K562 (cell line): ENCODE results near the gene MAN1A1. TPM values are rescaled to one million over a fixed set of nuclear protein-coding genes. Genes with fewer than 3 reads are reported as not detected.

Source experiments
- ATAC-seq: fragments of 200-7000 bp; cut with Tn5 transposase; 3 replicates; pipeline ENCODE4 v1.9.1; 2020; ENCODE audit warnings: moderate library complexity
- BruUV-seq: library from RNA; stranded (reverse); fragments of 400-500 nt; replicated peaks from 2 replicates; lab custom pipeline; 2021; lab: Mats Ljungman, UMichigan
- CTCF ChIA-PET: fragments of 300-600 bp; formaldehyde crosslinking; extraction: SDS; loops from one replicate; lab custom pipeline; 2021; ENCODE audit warnings: low intra/inter-chr PET ratio; lab: Yijun Ruan, JAX
- POLR2A ChIA-PET: fragments of 300-600, 350-650 bp; sonication (Branson Sonifier 250); formaldehyde crosslinking; extraction: SDS; loops from one replicate; lab custom pipeline; 2021; ENCODE audit warnings: antibody characterized with exemption, inconsistent platforms; lab: Yijun Ruan, JAX
- DNase-seq, 4 experiments: peaks; one replicate each; pipeline versions ENCODE4 v3.0.0 to v3.0.0-alpha.2; 2011 to 2018; ENCODE audit warnings: low spot score in 3 of 4, mixed read lengths in 3 of 4; ENCODE audit errors: extremely low read depth in 1 of 4
- FAIRE-seq: peaks from 2 replicates; lab custom pipeline; 2011; peaks lifted over from hg19 to GRCh38; lab: Jason Lieb, UNC
- H2AFZ ChIP-seq: 2 replicates; pipeline ENCODE4 v1.6.0; 2011; ENCODE audit warnings: low read depth, low read length, control low read depth, inconsistent platforms
- H3K27ac ChIP-seq: fragments of 200-600 bp; 3 replicates; pipeline ENCODE4 v1.8.0; 2011; ENCODE audit warnings: low read depth, mild to moderate bottlenecking, control low read depth, inconsistent platforms, low read length, moderate library complexity, mixed read lengths; ENCODE audit errors: extremely low read depth
- H3K27me3 ChIP-seq, 2 experiments: fragments of 300-600 bp in 1 of 2; 2 replicates in 1 of 2; 3 replicates in 1 of 2; pipeline versions ENCODE4 v1.6.0 to v1.8.0; 2011; ENCODE audit warnings: inconsistent platforms in 2 of 2, low read length in 2 of 2, mild to moderate bottlenecking in 1 of 2, mixed read lengths in 1 of 2, moderate library complexity in 1 of 2; ENCODE audit not compliant: control insufficient read depth in 2 of 2, insufficient read depth in 2 of 2
- H3K36me3 ChIP-seq: fragments of 300-600 bp; 3 replicates; pipeline ENCODE4 v1.8.0; 2011; ENCODE audit warnings: mild to moderate bottlenecking, low read length, inconsistent platforms; ENCODE audit not compliant: control insufficient read depth, insufficient read depth
- H3K4me1 ChIP-seq, 2 experiments: fragments of 200-600 bp in 1 of 2; replicated peaks in 1 of 2; 2 replicates in 1 of 2; 3 replicates in 1 of 2; pipeline versions ENCODE4 v1.5.1 to v1.8.0; 2011; ENCODE audit warnings: inconsistent platforms in 2 of 2, low read length in 2 of 2, mild to moderate bottlenecking in 1 of 2, mixed read lengths in 1 of 2, moderate library complexity in 1 of 2; ENCODE audit not compliant: control insufficient read depth in 2 of 2, insufficient read depth in 2 of 2
- H3K4me2 ChIP-seq: 2 replicates; pipeline ENCODE4 v1.6.1; 2011; ENCODE audit warnings: low read length, control low read depth, inconsistent platforms, mixed read lengths; ENCODE audit not compliant: insufficient read depth
- H3K4me3 ChIP-seq: fragments of 200-600 bp; sonication (generic), shearing (Covaris generic); 2 replicates; pipeline ENCODE4 v1.5.1; 2016; ENCODE audit warnings: control low read depth, inconsistent platforms
- H3K79me2 ChIP-seq: fragments of 200-600 bp; 3 replicates; pipeline ENCODE4 v1.8.0; 2011; ENCODE audit warnings: low read length, inconsistent platforms; ENCODE audit not compliant: control insufficient read depth, insufficient read depth
- H3K9ac ChIP-seq, 2 experiments: 2 replicates each; pipeline versions ENCODE4 v1.6.0 to v1.6.1; 2011; ENCODE audit warnings: low read depth in 2 of 2, low read length in 2 of 2, control low read depth in 1 of 2, inconsistent platforms in 1 of 2, mild to moderate bottlenecking in 1 of 2, mixed read lengths in 1 of 2; ENCODE audit not compliant: insufficient read depth in 1 of 2
- H3K9me1 ChIP-seq: one replicate; pipeline ENCODE4 v1.6.0; 2011; ENCODE audit warnings: inconsistent platforms, mild to moderate bottlenecking, low read length, moderate library complexity; ENCODE audit not compliant: control insufficient read depth, insufficient read depth
- H3K9me3 ChIP-seq: replicated peaks from 2 replicates; pipeline ENCODE4 v1.5.1; 2011; ENCODE audit warnings: low read depth, low read length, inconsistent platforms; ENCODE audit not compliant: control insufficient read depth, insufficient read depth
- H4K20me1 ChIP-seq: replicated peaks from 2 replicates; pipeline ENCODE4 v1.6.1; 2011; ENCODE audit warnings: low read length, inconsistent platforms, mixed read lengths; ENCODE audit not compliant: control insufficient read depth, insufficient read depth
- ATF3 ChIP-seq, 2 experiments: fragments of 450-650 bp in 1 of 2; sonication (generic) in 1 of 2; formaldehyde crosslinking in 1 of 2; IDR thresholded peaks in 1 of 2; conservative IDR thresholded peaks in 1 of 2; 2 replicates each; pipeline versions ENCODE4 v1.6.1 to v1.8.1; 2016 to 2023; ENCODE audit warnings: mild to moderate bottlenecking in 2 of 2, moderate library complexity in 2 of 2, inconsistent platforms in 1 of 2, missing genetic modification reagents in 1 of 2
- CREBBP ChIP-seq: IDR thresholded peaks from one replicate; pipeline ENCODE4 v1.6.1; 2012; ENCODE audit warnings: low read depth, mild to moderate bottlenecking, control low read depth, inconsistent platforms, low read length
- NEUROD1 ChIP-seq: fragments of 150-350 bp; IDR thresholded peaks from 2 replicates; pipeline ENCODE4 v1.6.1; 2014; ENCODE audit warnings: borderline replicate concordance, low read length, low read depth; ENCODE audit not compliant: partially characterized antibody
- NKRF ChIP-seq: fragments of 450-650 bp; IDR thresholded peaks from 2 replicates; pipeline ENCODE4 v1.6.1; 2016; ENCODE audit warnings: borderline replicate concordance
- PYGO2 ChIP-seq: fragments of 450-650 bp; IDR thresholded peaks from 2 replicates; pipeline ENCODE4 v1.6.1; 2016; ENCODE audit warnings: mild to moderate bottlenecking, missing genetic modification characterization, moderate library complexity, missing compliant biosample characterization
- RB1 ChIP-seq: fragments of 450-650 bp; IDR thresholded peaks from 2 replicates; pipeline ENCODE4 v1.6.1; 2017; ENCODE audit warnings: low read depth, mild to moderate bottlenecking
- RBBP5 ChIP-seq: fragments of 200-600 bp; sonication (generic); IDR thresholded peaks from 2 replicates; pipeline ENCODE4 v1.6.1; 2012; ENCODE audit warnings: borderline replicate concordance, mild to moderate bottlenecking, low read length, control low read depth, inconsistent platforms; ENCODE audit not compliant: insufficient read depth, poor library complexity, severe bottlenecking
- SAFB2 ChIP-seq: fragments of 200-400 bp; formaldehyde crosslinking; IDR thresholded peaks from 2 replicates; pipeline ENCODE4 v1.6.1; 2018; ENCODE audit warnings: borderline replicate concordance, low read length, low read depth, moderate library complexity; ENCODE audit not compliant: severe bottlenecking
- SP2 ChIP-seq: IDR thresholded peaks from 2 replicates; pipeline ENCODE4 v1.6.1; 2011; ENCODE audit warnings: mild to moderate bottlenecking, low read depth, low read length, moderate library complexity; ENCODE audit not compliant: poor library complexity, severe bottlenecking; ENCODE audit errors: extremely low read depth
- SRSF1 ChIP-seq: fragments of 200-400 bp; formaldehyde crosslinking; IDR thresholded peaks from 2 replicates; pipeline ENCODE4 v1.6.1; 2017; ENCODE audit warnings: mild to moderate bottlenecking, low read depth, low read length, moderate library complexity
- TOE1 ChIP-seq, 2 experiments: fragments of 450-650 bp in 1 of 2; sonication (generic) in 1 of 2; formaldehyde crosslinking in 1 of 2; IDR thresholded peaks; 2 replicates each; pipeline versions ENCODE4 v1.7.1 to v1.8.0; 2016 to 2022; ENCODE audit warnings: borderline replicate concordance in 2 of 2, mild to moderate bottlenecking in 2 of 2, antibody characterized with exemption in 1 of 2, inconsistent platforms in 1 of 2, low read depth in 1 of 2, missing genetic modification reagents in 1 of 2, moderate library complexity in 1 of 2
- XRCC4 ChIP-seq: IDR thresholded peaks from one replicate; pipeline ENCODE4 v1.6.1; 2011; ENCODE audit not compliant: insufficient read depth, insufficient read length; ENCODE audit errors: extremely low read depth
- ZNF12 ChIP-seq: sonication (generic); formaldehyde crosslinking; IDR thresholded peaks from 2 replicates; pipeline ENCODE4 v1.4.0; 2020; ENCODE audit warnings: mild to moderate bottlenecking, missing genetic modification reagents
- WGBS: fragments of 100-300 bp; shearing (Covaris generic); methylation state at CpG from one replicate; pipeline ENCODE4 v1.1.6; 2016; ENCODE audit warnings: low coverage, mixed read lengths; ENCODE audit not compliant: insufficient coverage; ENCODE audit errors: missing lambda C conversion rate; 5-methylcytosine and 5-hydroxymethylcytosine counted together
- in situ Hi-C: fragments of 300-500 bp; cut with MboI; formaldehyde crosslinking; loops from 4 replicates; pipeline ENCODE4 v1.15.0; 2018; ENCODE audit warnings: inconsistent platforms, mixed read lengths
- intact Hi-C: fragments of 100-400 bp; cut with micrococcal nuclease; formaldehyde crosslinking; loops from 2 replicates; pipeline ENCODE4 v1.14.2; 2022
- polyA plus RNA-seq, 8 experiments: library from polyadenylated mRNA; depleted of rRNA in 4 of 8; stranded (reverse) in 5 of 8; unstranded in 3 of 8; fragments of >200 nt; fragmentation: Nextera tagmentation in 2 of 8; fragmentation: Illumina TruSeq in 1 of 8; extraction: Ambion mirVana in 2 of 8; extraction: Trizol in 1 of 8; gene quantifications; 2 replicates each; pipeline versions ENCODE4 v1.2.1 to v1.2.3, GENCODE V29; 2011 to 2014; ENCODE audit warnings: inconsistent platforms in 1 of 8, missing spikeins in 1 of 8
- total RNA-seq, 7 experiments: library from RNA; depleted of rRNA in 6 of 7; stranded (reverse); fragments of >200 nt in 6 of 7; fragmentation: Illumina TruSeq in 2 of 7; extraction: Trizol in 2 of 7; gene quantifications; 2 replicates each; pipeline versions ENCODE4 v1.2.1 to v1.2.3, GENCODE V29; 2011 to 2021; ENCODE audit warnings: low replicate concordance in 1 of 7
- TF ChIP-seq, protein P1 (sequence below): sonication (generic); formaldehyde crosslinking; IDR thresholded peaks from 2 replicates; pipeline ENCODE4 v1.9.0; 2022; ENCODE audit warnings: mild to moderate bottlenecking, missing genetic modification reagents

The MAN1A1 gene
- total and polyA plus RNA-seq, 9 of the 15 experiments (the other 6 are each of a cell fraction or from before 2014, with no cell fraction given) = 24.5 to 78.4 (median 59.7) TPM

DNA sequence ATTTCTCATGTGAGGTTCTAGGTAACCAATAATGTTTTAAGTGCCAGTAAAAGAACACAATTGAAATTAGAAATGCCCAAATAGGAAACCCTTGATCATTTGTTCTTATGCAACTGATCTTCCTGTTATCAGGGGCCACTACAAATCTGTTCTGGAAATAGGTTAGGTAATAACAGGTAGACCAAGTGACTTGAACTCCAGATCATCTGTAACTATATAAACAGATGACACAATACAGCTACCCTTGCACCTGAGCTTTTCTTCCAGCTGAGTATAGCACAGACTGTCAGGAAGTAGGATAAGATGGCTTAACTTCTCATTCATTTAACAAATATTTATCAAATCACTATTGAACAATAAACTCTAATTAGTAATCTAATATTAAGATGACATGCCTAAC, 52.5 kb downstream of the MAN1A1 start (continued):
- TF ChIP-seq ATF3 (IDR thresholded peaks at IDR 0.05) (no peak), ATF3 (CRISPR knock-in tag; conservative IDR thresholded peaks at IDR 0.05) (no peak), RBBP5 (no peak), TOE1 (IDR thresholded peaks at IDR 0.05; ENCODE audit: borderline replicate concordance) (no peak), TOE1 (CRISPR knock-in tag; IDR thresholded peaks at IDR 0.05; ENCODE audit: borderline replicate concordance, low read depth) (no peak), SAFB2 (no peak)
- TF ChIP-seq, all 486 proteins: peak for 0

DNA sequence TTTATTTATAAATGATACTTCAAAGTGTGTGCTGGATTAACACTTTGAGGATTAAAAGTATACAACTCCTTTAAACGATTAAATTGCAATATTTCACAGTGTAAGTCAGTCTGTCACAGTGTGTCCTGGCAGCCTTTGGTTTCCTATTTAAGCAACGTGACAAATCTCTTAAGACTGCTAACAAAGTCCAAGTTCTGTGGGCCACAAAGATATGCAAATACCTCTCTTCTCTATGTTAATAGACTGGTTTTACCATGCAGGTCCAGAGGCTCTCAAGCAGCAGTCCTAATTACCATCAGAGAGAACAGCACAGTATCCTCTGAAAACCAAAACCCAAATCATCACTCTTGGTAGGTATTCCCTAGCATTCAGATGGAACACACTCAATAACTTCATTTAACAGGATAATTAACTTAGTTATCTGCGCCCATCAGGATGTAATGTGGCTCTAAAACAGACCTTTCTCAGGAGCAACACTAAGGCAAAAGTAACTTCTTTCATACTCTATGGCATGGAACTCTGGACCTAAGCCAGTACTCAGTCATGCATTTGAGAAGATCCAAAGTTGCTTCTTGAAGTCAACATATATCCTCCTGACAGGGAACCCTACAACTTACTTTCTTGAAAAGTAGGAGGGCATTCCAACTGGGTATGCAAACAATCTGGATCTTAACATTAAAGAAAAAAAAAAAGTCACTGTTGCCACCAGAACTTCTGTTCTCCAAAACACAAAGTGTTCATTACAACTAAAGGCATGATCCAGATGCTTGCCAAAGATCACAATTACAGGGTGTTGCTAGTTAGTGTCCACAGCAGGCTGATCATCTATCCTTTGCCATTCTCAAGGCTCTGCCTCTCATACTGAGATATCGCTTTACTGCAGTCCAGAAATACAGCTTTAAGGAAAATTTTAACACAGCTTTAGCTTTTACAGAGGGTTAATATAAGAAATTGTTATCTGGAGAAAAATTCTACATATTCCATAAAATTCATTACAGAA, 53.2 kb downstream of the MAN1A1 start:
- ChIA-PET POLR2A (interaction anchor here (0.7 kb wide), 1 partner anchor 10 kb away, joined by 3 read pairs; no protein-coding TSS in a partner anchor), CTCF (interaction anchor here (0.6 kb wide), 1 partner anchor 167 kb away, joined by 3 read pairs; no protein-coding TSS in a partner anchor)
- DNase-seq = no peak
- Histone ChIP-seq H3K9ac (no peak overlapping the region), H3K9me1 (no peaks in the 10 kb centered on the region), H4K20me1 (no peaks in the 10 kb centered on the region), H3K4me3 (no peak overlapping the region), H3K9me3 (no peaks in the 10 kb centered on the region), H2AFZ (no peak overlapping the region), H3K4me2 (no peak overlapping the region), H3K36me3 (peaks cover 82% of the 10 kb centered on the region), H3K4me1 (no peaks in the 10 kb centered on the region), H3K27ac (no peak overlapping the region), H3K27me3 (no peaks in the 10 kb centered on the region), H3K79me2 (peaks cover 89% of the 10 kb centered on the region)
- WGBS = 80% methylated on average over 4 of the region's 4 CpGs
- in situ Hi-C loops (no loop called here), intact Hi-C loops (no loop called here)
- peak; percentile 48 for ATAC-seq
- no TSS peak for BruUV-seq
- no peak for FAIRE-seq
- TF ChIP-seq NEUROD1 = no peak
- no peak for TF ChIP-seq RB1
- TF ChIP-seq PYGO2 (tag) = no peak
- TF ChIP-seq, protein P1, sequence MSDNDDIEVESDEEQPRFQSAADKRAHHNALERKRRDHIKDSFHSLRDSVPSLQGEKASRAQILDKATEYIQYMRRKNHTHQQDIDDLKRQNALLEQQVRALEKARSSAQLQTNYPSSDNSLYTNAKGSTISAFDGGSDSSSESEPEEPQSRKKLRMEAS = no peak
- TF ChIP-seq ZNF12 (CRISPR knock-in tag) = no peak
- no peak for TF ChIP-seq CREBBP
- no peak for TF ChIP-seq SP2
- no peak for TF ChIP-seq XRCC4
- no peak for TF ChIP-seq SRSF1
- no peak for TF ChIP-seq NKRF
